ENCODE results near the gene CUX1.

The CUX1 gene

GRCh38 chr7:102258749-102259107 is 441.3 kb downstream of the CUX1 start:
- DNase-seq, result no peak

- DNase-seq, result no peak
These were observed 443.4 kb downstream of the CUX1 start for GRCh38 chr7:102260856-102261255.

GRCh38 chr7:102261451-102261850 is 444.0 kb downstream of the CUX1 start:
- no peak for DNase-seq

- DNase-seq, result no peak
These were observed 445.1 kb downstream of the CUX1 start for GRCh38 chr7:102262546-102262945.

- no peak for DNase-seq
These were observed 447.0 kb downstream of the CUX1 start for GRCh38 chr7:102264367-102264891.

- no peak for DNase-seq
These were observed 449.1 kb downstream of the CUX1 start for GRCh38 chr7:102266541-102266940.

- no peak for DNase-seq
These were observed 451.2 kb downstream of the CUX1 start for GRCh38 chr7:102268635-102269034.

- no peak for DNase-seq
These were observed 452.9 kb downstream of the CUX1 start for GRCh38 chr7:102270178-102270887.

GRCh38 chr7:102271158-102271798 is 453.9 kb downstream of the CUX1 start:
- no peak for DNase-seq

GRCh38 chr7:102272075-102272916 is 454.9 kb downstream of the CUX1 start:
- DNase-seq, result no peak

GRCh38 chr7:102272917-102273748 is 455.7 kb downstream of the CUX1 start:
- DNase-seq, result no peak

- no peak for DNase-seq
These were observed 456.6 kb downstream of the CUX1 start for GRCh38 chr7:102273749-102274712.

- DNase-seq, result no peak
These were observed 457.8 kb downstream of the CUX1 start for GRCh38 chr7:102275123-102275703.

- DNase-seq, result no peak
These were observed 460.5 kb downstream of the CUX1 start for GRCh38 chr7:102277901-102278300.

- no peak for DNase-seq
These were observed 462.3 kb downstream of the CUX1 start for GRCh38 chr7:102279537-102280400.

GRCh38 chr7:102280521-102280920 is 463.1 kb downstream of the CUX1 start:
- no peak for DNase-seq

- DNase-seq, result no peak
These were observed 464.4 kb downstream of the CUX1 start for GRCh38 chr7:102281785-102282184.

GRCh38 chr7:102282465-102283362 is 465.3 kb downstream of the CUX1 start:
- DNase-seq, result no peak
